ENCODE data around the gene FAM204A.
A peak's percentile ranks its signal among the peaks of the same experiment; 100 is the strongest.

FAM204A gene

GRCh38 chr10:118277871-118278270 is 64.3 kb downstream of the FAM204A start:
- no peak for DNase-seq (ENCODE audit: low spot score)

- DNase-seq (ENCODE audit: low spot score), result no peak
Measured at GRCh38 chr10:118276727-118277126, 65.4 kb downstream of the FAM204A start.

GRCh38 chr10:118276204-118276603 is 65.9 kb downstream of the FAM204A start:
- no peak for DNase-seq (ENCODE audit: low spot score)

- DNase-seq (ENCODE audit: low spot score), result no peak
Measured at GRCh38 chr10:118273662-118274061, 68.5 kb downstream of the FAM204A start.

- no peak for DNase-seq (ENCODE audit: low spot score)
Measured at GRCh38 chr10:118272767-118273166, 69.4 kb downstream of the FAM204A start.

- DNase-seq (ENCODE audit: low spot score), result peak; percentile 38
Measured at GRCh38 chr10:118272149-118272721, 69.9 kb downstream of the FAM204A start.

- no peak for DNase-seq (ENCODE audit: low spot score)
Measured at GRCh38 chr10:118271671-118272070, 70.5 kb downstream of the FAM204A start.

- no peak for DNase-seq (ENCODE audit: low spot score)
Measured at GRCh38 chr10:118266098-118266748, 75.9 kb downstream of the FAM204A start.

GRCh38 chr10:118264838-118265470 is 77.2 kb downstream of the FAM204A start:
- DNase-seq (ENCODE audit: low spot score), result no peak

GRCh38 chr10:118264252-118264651 is 77.9 kb downstream of the FAM204A start:
- DNase-seq (ENCODE audit: low spot score), result no peak

GRCh38 chr10:118262538-118262937 is 79.6 kb downstream of the FAM204A start:
- DNase-seq (ENCODE audit: low spot score), result no peak

GRCh38 chr10:118259288-118259906 is 82.7 kb downstream of the FAM204A start:
- DNase-seq (ENCODE audit: low spot score), result peak; percentile 40

GRCh38 chr10:118258285-118258684 is 83.8 kb downstream of the FAM204A start:
- no peak for DNase-seq (ENCODE audit: low spot score)

GRCh38 chr10:118256825-118257570 is 85.1 kb downstream of the FAM204A start:
- no peak for DNase-seq (ENCODE audit: low spot score)

- no peak for DNase-seq (ENCODE audit: low spot score)
Measured at GRCh38 chr10:118256209-118256608, 85.9 kb downstream of the FAM204A start.

- no peak for DNase-seq (ENCODE audit: low spot score)
Measured at GRCh38 chr10:118255355-118255754, 86.8 kb downstream of the FAM204A start.

GRCh38 chr10:118254654-118255053 is 87.5 kb downstream of the FAM204A start:
- DNase-seq (ENCODE audit: low spot score), result no peak

GRCh38 chr10:118253397-118253796 is 88.7 kb downstream of the FAM204A start:
- no peak for DNase-seq (ENCODE audit: low spot score)

- DNase-seq (ENCODE audit: low spot score), result no peak
Measured at GRCh38 chr10:118251791-118252190, 90.3 kb downstream of the FAM204A start.

GRCh38 chr10:118249714-118250113 is 92.4 kb downstream of the FAM204A start:
- no peak for DNase-seq (ENCODE audit: low spot score)

Data from Ammon's horn (tissue), 1 donor.